Activated CD4-positive, alpha-beta T cell treated with anti-CD3 and anti-CD28 coated beads, Interleukin-10, Interleukin-2, amounts not matched to agents 100 ng/mL and 50 ng/mL, durations not matched to agents 16 hours and 8 hours (primary cell): ENCODE data around the gene PYROXD2.

Source experiments
- DNase-seq: peaks from one replicate; pipeline ENCODE4 v3.0.0-alpha.2; 2020

Gene PYROXD2

DNA sequence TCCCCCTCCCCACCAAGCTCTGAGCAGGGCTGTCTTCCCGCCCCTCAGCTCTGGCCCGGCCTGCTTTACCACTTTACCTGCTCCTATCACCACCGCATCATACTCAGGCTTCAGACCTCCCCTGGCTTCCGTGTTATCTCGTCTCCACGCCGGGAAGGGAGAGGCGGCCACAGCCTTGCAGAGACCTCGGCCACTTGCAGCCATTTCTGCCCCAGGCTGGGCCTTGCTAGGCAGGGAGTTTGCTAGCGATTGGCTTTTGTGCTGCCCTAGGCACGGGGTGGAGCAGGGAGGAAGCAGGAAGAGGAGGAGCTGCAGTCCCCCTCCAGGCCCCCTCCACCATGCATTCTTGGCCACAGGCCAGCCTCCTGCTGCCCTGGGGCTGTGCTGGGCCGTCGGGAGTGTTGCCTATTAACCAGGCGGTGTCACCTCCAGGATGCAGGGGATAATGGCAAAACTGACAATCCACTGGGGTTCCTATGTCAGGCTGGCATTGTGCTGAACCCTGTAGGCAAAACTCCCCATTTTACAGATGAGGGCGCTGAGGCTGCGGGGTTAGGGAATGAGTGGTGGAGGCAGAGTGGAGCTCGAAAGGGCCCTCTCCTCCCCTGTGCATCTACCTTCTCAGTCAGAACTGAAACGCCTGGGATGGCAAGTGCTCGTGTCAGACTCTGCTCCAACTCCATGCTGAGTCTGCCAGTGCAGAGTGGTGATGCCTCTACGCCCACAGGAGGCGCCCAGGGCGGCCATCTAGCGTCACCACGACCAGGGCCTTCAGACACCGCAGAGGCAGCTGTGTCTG, at the start of gene PYROXD2:
Gene PYROXD2 (minus strand): TSS at position 251 of the 799 bp plus-strand sequence. CDS start 47 bp downstream, at position 204.
- DNase-seq = peak; percentile 57

DNA sequence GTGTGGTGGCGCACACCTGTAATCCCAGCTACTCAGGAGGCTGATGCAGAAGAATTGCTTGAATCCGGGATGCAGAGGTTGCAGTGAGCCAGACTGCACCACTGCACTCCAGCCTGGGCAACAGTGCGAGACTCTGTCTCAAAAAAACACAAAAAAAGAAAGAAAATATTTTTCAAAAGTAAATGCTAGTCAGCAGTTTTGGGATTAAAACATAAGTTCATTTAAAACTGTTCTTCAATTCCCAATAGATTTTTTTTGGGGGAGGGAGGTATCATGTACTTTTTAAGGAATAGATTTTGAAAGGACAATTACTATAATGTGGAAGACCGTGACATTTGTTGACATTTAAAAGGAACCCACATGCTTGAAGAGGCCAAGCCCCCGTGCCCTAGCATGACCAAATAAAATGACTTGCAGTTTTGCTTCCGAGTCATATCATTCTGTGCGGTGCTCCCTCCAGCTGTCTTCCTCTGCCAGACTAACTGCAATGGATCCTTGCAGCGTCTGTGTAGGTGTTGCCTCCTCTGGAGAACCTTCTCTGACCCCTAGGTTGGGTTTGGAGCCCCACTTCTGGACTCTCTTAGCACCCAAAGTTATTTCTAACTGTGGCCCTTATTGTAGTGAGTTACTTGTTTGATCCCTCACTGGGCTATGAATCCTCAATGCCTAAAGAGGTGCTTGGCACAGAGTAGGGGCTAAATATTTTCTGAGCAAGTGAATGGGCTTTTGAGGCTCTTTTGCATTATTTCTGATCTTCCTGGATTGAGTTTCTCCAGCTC, 49.2 kb upstream of the PYROXD2 start:
- DNase-seq = no peak

DNA sequence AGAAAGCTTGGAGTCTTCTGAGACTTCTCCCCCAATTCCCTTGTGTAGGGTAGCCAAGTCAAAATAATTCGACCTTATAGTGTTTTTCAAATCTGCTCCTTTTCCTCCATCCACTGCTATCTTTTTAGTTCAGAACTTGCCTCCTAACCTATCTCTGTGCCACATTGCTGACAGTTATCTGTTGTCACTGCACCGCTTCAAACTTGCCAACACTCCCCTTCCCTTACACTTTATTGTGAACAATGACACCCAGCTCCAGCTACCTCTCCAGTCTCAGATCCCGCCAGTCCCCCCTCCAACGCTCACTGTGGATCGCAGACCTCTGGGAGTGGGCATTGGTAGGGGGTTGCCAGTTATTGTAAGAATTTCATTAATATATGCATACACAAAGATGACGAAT, 48.0 kb upstream of the PYROXD2 start:
- no peak for DNase-seq

DNA sequence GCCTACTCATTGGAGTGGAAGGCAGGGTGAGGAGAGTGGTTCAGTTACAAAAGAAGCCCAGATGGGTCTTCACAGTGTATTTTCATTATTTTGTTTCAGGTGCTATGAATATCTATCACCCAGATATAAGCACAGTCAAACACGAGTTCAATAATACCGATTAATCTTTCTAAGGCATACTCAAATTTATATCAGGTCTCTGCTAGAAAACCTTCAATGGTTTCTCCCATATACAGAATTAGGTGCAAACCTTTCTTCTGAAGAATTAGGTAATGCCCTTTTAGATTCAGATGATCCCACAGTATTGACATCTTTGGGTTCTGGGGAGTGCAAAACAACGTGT, 46.5 kb upstream of the PYROXD2 start:
- no peak for DNase-seq

DNA sequence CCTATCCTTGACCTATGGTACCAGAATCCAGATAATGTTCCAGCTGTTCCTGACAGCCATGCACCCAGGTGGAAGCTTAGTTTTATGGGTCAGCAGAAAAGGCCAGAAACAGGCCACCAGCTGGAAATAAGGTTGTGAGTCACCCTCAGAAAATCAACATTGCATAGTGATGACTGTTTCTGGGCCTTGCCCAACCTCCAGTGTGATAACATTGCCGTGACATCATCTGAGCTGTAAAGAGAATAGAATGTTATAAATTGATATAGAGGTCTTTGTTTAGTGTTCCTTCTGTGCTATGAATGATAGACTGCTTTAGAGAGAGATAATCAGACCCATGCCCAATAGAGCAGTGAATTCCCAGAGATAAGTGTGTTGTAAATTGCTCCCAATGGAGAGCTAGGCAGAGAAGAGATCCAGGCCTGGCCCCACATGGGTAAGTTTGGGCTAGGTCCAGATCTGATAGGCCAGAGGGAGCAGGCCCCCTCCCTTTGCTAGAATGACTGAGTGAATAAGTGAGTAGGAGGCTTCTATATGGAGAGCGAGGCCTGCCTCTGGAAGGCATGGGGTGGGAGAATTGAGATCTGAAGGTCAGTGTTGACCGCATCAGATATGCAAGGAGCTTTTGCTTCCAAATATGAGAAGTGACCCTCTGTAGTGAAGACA, 46.0 kb upstream of the PYROXD2 start:
- DNase-seq = no peak

DNA sequence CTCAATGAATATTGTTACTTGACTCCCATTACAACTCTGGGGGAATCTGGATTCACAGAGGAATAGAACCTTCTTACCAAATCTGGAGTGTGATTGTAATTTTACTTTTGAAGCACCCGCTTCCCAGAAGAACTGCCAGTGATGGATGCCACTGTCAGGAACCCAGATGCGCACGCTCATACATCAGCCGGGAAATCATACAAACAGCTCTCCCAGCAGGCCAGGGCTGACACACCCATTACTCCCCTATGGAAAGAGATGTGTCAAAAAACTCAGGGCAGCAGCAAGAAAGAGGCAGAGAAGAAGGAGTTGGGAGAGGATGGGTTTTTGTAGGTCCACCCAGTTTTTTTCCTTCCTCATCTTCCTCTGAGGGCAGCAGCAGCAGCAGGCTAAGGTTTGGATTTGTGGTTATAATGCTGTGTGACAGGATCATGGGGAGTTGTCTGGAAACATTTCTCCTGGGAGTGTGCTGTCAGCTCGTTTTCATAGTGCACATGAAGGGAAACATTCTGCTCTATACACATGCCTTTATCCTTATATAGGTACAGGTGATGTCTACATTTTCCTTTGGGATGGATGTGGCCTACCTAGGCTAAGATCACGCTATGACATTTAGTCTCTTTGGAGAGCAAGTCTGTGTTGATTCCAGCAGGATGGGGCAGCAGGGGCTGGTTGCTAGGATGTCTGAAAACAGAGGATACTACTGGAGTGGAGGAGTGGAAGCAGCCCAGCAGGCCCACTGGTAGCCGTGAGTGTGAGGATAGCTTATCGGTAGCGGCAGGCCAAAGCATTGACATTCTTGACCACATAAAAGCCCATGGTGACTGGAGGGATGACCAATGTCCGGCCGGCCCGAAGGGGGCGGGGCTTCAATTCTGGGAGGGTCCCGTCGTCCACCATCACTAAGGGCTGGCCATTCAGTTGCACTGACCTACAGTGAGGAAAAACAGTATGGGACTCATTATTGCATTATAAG, 44.1 kb upstream of the PYROXD2 start:
- DNase-seq = no peak

DNA sequence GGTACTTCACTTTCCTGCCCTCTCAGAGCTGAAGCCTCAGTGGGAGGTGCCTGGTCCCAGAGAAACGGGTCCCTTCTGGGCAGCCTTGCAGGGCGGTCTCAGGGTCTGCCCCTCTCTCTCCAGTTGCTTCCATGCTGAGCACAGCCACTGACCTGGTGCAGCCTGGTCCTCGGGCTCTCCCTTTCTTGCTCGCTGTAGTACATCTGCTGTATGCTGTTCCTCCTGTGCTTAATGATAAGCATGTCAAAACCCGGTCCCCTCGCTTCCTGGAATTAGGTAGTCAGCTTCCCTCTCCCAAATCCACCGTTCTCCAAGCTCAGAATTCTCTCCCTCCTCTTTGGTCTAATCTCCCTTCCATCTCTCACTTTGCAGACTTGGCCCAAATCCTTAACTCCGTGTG, 42.7 kb upstream of the PYROXD2 start:
- no peak for DNase-seq

DNA sequence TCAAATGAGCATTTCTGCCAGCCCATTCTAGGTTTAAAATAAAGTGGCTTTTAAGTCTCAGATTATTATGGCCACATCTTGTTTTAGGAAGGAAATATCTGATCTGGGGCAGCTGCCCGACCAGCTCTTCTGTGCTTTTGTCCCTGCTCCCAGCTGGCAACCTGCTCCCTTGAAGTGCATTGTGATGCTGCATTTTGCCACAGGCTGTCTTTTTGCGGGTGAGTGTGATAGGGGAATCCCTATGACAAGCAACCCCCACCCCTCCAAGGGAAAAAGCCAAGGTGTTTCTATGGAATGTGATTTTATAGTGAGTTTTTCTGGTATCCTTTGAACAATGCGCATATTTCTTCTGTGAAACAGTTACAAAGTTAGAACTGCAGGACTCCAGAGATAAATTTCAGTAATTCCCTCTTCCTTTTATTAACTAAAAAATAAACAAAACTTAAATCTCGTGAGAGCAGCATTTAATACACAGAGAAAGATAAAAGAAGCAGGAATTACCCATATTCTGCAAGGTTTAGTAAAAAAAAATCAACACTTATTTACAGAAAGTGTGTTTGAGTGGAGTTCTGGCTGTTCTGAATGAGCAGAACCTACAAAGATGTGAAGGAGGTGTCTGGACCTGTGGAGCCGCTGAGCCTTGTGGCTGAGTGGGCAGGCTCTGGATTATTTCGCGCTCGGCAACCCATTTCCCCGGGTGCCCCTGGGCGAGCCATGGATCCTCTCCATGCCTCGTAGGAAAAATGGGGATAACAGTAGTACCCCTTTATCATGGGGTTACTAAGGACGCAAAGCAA, 41.9 kb upstream of the PYROXD2 start:
- DNase-seq = no peak

DNA sequence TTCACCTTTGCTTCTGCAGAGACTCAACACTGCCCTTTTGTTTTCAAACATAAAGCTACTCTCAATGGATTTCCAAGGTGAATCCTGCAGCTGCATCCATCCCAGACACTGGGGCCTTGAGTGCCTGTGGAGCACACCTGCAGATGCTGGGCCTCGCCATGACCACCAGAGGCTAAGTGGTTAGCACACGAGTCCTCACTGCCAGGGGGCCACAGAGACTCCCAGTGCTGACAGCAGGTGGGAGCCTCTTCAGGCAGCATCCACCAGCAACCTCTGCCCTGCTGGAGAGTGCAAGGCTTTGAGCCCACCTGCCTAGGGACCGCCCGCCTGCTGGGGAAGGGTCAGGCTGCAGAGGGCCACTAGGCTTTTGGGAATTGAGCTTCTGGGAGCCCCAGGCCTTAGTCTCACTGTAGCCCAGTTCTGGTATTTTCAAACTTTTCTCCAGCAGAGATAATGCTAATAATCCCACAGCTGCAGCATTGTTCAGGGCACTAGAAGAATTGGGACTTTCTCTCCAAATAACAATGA, 41.1 kb upstream of the PYROXD2 start:
- DNase-seq = no peak

DNA sequence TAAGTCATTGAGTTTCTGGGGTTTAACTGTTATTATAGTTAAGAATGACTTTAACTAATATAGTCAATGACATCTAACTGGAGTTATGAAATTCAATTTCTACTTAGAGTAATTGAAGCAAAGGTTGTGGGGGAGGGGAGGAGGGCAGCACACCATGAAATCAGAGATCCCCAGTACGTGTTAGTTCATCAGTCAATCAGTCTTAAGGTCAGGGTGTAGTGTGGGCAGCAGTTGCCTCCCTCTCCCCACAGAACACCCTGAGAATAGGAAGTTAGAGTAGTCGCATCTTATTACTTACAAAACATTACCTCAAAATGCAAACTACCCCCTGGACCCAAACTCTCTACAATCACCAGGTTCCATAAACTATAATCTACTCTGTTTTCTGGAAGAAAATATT, 38.7 kb upstream of the PYROXD2 start:
- no peak for DNase-seq

DNA sequence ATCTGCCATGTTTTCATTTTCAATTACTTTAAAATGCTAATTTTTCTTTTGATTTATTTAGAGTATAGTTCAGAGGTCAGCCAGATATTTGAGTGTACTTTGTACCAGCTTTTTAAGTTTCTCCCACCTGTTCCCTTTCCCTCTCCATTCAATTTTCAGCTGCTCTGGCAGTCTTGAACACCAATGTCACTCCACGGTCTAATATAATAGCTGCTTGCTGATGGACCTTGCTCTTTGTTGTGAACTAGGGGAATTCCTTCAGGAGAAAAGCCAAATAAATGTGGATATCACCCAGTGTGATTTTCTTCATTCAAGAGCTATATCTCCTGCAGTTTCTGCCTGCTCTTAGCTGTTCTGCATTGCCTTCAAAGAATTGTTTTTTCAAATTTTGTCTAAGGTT, 35.6 kb upstream of the PYROXD2 start:
- DNase-seq = no peak

DNA sequence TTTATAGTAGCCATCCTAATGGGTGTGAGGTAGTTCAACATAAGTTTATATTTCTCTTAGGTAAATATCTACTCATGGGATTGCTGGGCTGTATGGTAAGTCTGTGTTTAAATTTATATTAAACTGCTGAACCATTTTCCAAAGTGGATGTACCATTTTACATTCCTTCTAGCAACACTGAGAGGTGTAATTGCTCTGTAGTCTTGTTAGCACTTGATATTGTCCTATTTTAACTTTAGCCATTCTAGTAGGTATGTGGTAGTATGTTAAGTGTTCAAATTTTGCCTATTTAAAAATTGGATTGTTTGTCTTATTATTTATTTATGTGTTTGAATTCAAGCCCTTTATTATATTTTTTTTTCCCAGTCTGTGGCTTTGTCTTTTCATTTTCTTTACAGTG, 34.3 kb upstream of the PYROXD2 start:
- no peak for DNase-seq

DNA sequence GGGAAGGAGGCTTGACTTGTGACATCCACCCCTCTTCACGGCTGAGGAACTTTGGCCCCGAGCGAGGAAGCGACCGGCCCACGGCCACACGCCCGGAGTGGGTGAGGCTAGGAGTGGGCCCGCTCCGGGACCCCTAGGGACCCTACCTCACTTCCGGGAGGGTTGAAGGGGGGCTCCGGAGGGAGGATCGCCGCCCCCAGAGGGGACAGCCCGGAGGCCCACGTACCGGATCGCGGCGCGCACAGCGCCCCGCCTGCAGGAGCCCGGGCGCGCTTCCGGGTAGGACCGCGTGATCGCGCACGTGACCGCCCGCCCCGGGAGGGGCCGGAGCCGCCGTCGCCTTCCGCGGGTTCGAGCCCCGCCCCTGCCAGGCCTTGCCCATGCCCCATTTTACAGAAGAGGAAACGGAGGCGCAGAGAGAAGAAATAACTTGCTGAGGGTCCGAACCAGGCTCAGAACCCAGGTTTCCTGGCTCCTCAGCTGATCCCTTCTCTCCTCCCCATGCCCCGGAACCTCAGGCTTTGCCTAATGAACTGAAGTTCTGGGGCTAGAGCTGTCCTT, 31.8 kb upstream of the PYROXD2 start, which contains the start of gene HPS1:
Gene HPS1 (minus strand): TSS at position 275 of the 561 bp plus-strand sequence. CDS start 3,695 bp downstream, outside the sequence.
- peak; percentile 91 for DNase-seq

DNA sequence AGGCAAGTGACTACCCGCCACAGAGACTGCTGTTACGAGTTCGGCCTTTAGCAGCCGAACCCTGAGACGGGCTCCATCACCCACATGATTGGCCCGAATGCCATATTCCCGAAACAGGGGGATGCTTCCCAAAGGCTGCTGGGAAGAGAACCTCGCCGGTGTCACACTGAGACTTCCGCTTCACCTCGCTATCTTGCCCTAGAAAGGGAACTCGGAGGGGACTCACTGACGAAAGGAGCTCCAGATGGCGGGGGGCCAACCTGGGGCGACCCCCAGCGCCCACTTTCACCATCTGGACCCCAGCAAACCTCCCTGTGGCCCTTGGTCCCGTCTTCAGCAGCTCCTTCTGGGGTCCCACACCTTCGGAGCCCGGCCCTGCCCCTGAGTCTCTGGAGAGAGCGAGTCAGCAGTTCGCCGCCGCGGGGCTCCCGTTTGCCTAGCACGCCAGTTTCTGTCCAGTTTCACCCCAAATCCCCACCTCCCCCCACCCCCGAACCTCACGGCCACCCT, 31.2 kb upstream of the PYROXD2 start:
- DNase-seq = peak; percentile 45

DNA sequence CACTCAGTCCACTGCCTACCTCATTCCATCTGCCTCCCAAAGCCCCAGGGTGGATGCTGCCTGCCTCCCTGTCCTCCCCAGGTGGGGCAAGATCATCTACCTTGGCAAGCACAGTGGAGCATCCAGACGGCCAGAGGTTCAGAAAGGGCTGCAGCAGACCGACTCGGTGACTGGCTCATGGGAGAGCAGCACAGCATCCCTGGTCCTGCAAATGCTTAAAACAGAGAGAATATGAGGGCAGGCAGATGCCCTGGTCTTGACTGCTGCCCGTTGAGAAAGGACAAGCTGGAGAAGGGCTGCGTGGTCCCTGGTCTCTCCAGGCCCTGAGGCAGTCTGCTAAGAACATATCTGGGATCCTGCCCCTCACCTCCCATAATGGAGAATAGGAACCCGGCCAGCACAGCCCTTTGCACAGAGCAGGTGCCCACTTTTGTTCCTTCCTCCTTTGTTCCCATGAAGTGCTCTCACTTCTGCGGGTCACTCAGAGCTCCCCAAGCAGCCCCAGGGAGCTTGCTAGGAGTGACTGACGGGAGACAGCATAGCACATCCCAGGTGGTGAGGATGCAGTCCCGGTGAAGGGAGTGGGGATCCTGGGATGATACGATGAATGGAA, 30.3 kb upstream of the PYROXD2 start:
- DNase-seq = no peak

DNA sequence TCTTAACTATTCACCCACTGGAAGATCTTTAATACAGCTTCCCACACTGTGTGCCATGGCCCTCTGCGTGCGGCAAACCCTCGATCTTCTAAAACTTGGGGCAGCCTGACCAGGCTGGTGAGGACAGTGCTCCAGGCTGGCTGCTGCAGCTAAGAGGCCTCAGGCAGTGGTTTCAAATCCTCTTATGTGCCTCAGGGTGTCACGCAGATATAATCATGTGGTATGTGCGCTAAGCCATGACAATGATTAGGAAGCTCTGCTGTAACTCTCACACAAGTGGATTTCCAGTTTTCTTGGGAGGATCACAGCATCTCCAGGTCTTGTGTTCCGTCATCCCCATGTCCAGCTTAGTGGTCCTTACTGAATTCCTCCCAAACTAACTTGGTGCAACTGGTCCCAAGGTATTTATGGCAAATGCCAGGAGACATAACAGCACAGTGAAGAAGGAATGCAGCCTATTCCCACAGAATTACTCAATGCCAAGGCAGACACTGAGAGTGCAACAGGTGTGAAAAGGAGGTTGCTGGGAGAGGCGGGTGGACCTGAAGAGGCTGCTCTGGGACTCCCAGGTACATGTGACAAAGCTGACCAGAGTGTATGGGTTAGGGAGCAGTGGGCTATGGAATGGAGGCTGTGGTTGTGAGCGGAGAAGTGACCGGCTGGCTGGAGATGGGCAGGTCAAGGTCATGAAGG, 29.5 kb upstream of the PYROXD2 start:
- DNase-seq = no peak

DNA sequence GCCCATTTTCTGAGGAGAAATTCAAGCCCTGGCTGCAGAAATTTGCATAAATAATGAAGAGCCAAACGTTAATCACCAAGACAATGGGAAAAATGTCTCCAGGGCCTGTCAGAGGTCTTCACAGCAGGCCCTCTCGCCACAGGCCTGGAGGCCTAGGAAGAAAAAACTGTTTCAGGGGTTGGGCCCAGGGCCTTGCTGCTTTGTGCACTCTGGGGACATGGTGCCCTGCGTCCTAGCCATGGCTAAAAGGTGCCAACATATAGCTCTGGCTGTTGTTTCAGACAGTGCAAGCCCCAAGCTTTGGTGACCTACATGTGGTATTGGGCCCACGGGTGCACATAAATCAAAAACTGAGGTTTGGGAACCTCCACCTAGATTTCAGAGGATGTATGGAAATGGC, 23.7 kb upstream of the PYROXD2 start:
- DNase-seq = no peak

DNA sequence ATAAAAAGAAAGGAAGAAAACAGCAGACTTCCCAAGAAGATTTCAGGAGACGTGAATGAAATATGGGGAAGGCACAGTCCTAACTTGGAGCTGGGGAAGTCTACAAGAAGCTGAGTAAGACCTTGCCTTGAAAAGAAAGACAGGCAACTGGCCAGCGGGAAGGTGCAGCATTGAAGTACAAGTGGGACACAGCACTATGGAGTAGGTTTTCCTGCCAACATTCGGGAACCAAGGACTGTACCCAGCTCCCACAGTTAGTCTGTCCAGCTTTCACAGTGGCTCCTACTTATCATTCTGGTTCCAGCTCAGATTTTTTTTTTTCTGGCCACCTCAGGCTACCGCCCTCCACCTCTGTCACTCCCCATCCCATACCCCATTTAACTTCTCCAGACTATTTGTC, 21.7 kb upstream of the PYROXD2 start:
- DNase-seq = no peak

DNA sequence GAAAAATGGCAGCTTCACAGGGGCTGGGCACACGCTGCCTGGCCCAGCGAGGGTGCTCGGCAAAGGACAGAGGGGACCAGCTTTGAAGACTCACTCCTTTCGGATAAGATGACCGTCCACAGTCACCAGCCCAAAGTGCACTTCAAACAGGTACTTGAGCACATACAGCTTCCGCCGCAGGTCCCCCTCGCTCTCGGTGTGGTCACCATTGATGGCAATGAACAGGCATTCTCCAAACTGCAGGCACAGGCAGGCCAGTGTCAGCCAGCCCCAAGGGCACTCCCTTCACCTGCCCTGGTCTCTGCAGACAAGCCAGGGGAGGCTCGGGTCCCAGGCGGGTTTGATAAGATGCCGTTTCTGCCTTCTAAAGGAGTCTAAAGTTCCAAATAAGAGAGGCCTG, 20.2 kb upstream of the PYROXD2 start:
- no peak for DNase-seq
